GM18520 (cell line): Measurements from ENCODE around the gene FST.

Experiments
- ATAC-seq: cut with Tn5 transposase; IDR thresholded peaks from one replicate; pipeline ENCODE4 v1.9.1; 2021; ENCODE audit not compliant: unreplicated experiment

The FST gene

DNA sequence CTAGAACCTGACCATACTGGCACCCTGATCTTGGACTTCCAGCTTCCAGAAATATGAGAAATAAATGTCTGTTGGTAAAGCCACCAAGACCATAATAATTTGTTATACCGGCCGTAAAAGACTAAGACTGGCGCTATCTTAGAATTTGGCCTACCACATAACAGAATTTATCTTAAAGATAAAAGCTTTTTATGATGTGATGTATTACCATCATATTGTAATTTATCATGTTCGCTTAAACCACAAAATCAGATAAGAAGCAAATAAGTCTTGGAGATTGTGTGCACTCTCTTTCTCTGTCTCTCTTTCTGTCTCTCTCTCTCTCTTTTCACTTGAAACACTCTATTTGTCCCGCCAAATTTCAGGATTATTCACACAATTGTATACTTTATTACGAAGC, 35.6 kb downstream of the FST start:
- no peak for ATAC-seq

DNA sequence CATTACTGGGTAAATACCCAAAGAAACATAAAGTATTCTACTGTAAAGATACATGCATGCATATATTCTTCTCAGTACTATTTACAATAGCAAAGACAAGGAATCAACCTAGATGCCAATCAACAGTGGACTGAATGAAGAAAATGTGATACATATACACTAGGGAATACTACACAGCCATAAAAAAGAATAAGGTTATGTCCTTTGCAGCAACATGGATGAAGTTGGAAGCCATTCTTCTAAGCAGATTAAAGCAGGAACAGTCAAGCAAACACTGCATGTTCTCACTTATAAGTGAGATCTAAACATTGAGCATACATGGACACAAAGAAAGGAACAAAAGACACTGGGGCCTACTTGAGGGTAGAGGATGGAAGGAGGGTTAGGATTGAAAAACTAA, 40.4 kb downstream of the FST start:
- ATAC-seq: no peak
